GM11168 (cell line): Measurements from ENCODE around the gene BMPER.

Source experiments
- in situ Hi-C: fragments of 300-500 bp; cut with MboI; formaldehyde crosslinking; loops from one replicate; pipeline ENCODE4 v1.12.0; 2022; ENCODE audit warnings: low sequenced_read_pairs; ENCODE audit not compliant: unreplicated experiment

The BMPER gene

GRCh38 chr7:34124765-34125164, 219.4 kb downstream of the BMPER start:
- in situ Hi-C loops: no loop called here

GRCh38 chr7:34128762-34129161, 223.4 kb downstream of the BMPER start:
- in situ Hi-C loops: no loop called here

- in situ Hi-C loops: no loop called here
These were observed 225.4 kb downstream of the BMPER start for GRCh38 chr7:34130558-34131295.

GRCh38 chr7:34131371-34131770, 226.0 kb downstream of the BMPER start:
- in situ Hi-C loops: no loop called here

- in situ Hi-C loops: no loop called here
These were observed 228.1 kb downstream of the BMPER start for GRCh38 chr7:34133356-34133982.

GRCh38 chr7:34133983-34134782, 228.8 kb downstream of the BMPER start:
- in situ Hi-C loops: no loop called here

- in situ Hi-C loops: no loop called here
These were observed 230.6 kb downstream of the BMPER start for GRCh38 chr7:34135924-34136323.

- in situ Hi-C loops: no loop called here
These were observed 231.4 kb downstream of the BMPER start for GRCh38 chr7:34136698-34137097.

- in situ Hi-C loops: no loop called here
These were observed 231.8 kb downstream of the BMPER start for GRCh38 chr7:34137176-34137575.

GRCh38 chr7:34138483-34138882, 233.1 kb downstream of the BMPER start:
- in situ Hi-C loops: no loop called here

GRCh38 chr7:34139086-34139485, 233.7 kb downstream of the BMPER start:
- in situ Hi-C loops: no loop called here

GRCh38 chr7:34140066-34140465, 234.7 kb downstream of the BMPER start:
- in situ Hi-C loops: no loop called here

- in situ Hi-C loops: no loop called here
These were observed 238.1 kb downstream of the BMPER start for GRCh38 chr7:34143402-34143801.

GRCh38 chr7:34145603-34146002, 240.3 kb downstream of the BMPER start:
- in situ Hi-C loops: no loop called here

GRCh38 chr7:34153656-34154270, 248.4 kb downstream of the BMPER start:
- in situ Hi-C loops: no loop called here

GRCh38 chr7:34155220-34155908, 250.0 kb downstream of the BMPER start:
- in situ Hi-C loops: no loop called here

GRCh38 chr7:34156336-34156735, 251.0 kb downstream of the BMPER start:
- in situ Hi-C loops: no loop called here

- in situ Hi-C loops: no loop called here
These were observed 251.8 kb downstream of the BMPER start for GRCh38 chr7:34157137-34157536.

- in situ Hi-C loops: no loop called here
These were observed 253.2 kb downstream of the BMPER start for GRCh38 chr7:34158368-34159153.
